Measurements from ENCODE around the gene CXorf49B. TPM values are rescaled to one million over a fixed set of nuclear protein-coding genes. Genes with fewer than 3 reads are reported as not detected.
"Not testable (repeated sequence)": the region's sequence is repeated elsewhere in the genome, so short reads cannot be mapped to it uniquely, and the experiment has no call there.

Gene CXorf49B
- total RNA-seq (not detected), total RNA-seq (0 reads per million in 172 experiments)
- not detected for polyA plus RNA-seq (2013, experiment 1 of 2)
- polyA plus RNA-seq (2013, experiment 2 of 2): not detected

GRCh38 chrX:71763049-71763448, at the start of gene CXorf49B:
CXorf49B (plus strand) TSS chrX:71763349; CDS start chrX:71763424, 75 bp downstream.
- POLR2A ChIA-PET; H3K4me1 Mint-ChIP-seq (ENCODE audit: low read depth); H3K36me3 ChIP-seq (ENCODE audit: insufficient read depth, low read length); H3K36me3 Mint-ChIP-seq (ENCODE audit: low read depth); intact Hi-C loops (cut with DNase I, micrococcal nuclease); H3K27ac ChIP-seq (ENCODE audit: low read depth in 1 of 2, low read length in 2 of 2); DNase-seq; H3K9me3 ChIP-seq (ENCODE audit: control insufficient read depth in 1 of 2, insufficient read depth in 1 of 2, low read length in 2 of 2); H3K4me1 ChIP-seq (ENCODE audit: insufficient read depth, low read length); H3K27me3 Mint-ChIP-seq; H3K4me3 Mint-ChIP-seq; H3K9me3 Mint-ChIP-seq; ATAC-seq (ENCODE audit: poor library complexity); H3K27me3 ChIP-seq (ENCODE audit: control insufficient read depth in 1 of 2, insufficient read depth in 2 of 2, low read length in 2 of 2); H3K27ac Mint-ChIP-seq; H3K4me3 ChIP-seq (ENCODE audit: low read length); CTCF ChIA-PET: not testable (repeated sequence)

- H3K9me3 Mint-ChIP-seq; H3K36me3 Mint-ChIP-seq (ENCODE audit: low read depth); H3K36me3 ChIP-seq (ENCODE audit: insufficient read depth, low read length); CTCF ChIA-PET; H3K4me3 Mint-ChIP-seq; H3K4me1 ChIP-seq (ENCODE audit: insufficient read depth, low read length); H3K27ac ChIP-seq (ENCODE audit: low read depth in 1 of 2, low read length in 2 of 2); ATAC-seq (ENCODE audit: poor library complexity); DNase-seq; H3K27me3 ChIP-seq (ENCODE audit: control insufficient read depth in 1 of 2, insufficient read depth in 2 of 2, low read length in 2 of 2); intact Hi-C loops (cut with DNase I, micrococcal nuclease); H3K9me3 ChIP-seq (ENCODE audit: control insufficient read depth in 1 of 2, insufficient read depth in 1 of 2, low read length in 2 of 2); H3K27ac Mint-ChIP-seq; POLR2A ChIA-PET; H3K4me3 ChIP-seq (ENCODE audit: low read length); H3K27me3 Mint-ChIP-seq; H3K4me1 Mint-ChIP-seq (ENCODE audit: low read depth): not testable (repeated sequence)
Observed at GRCh38 chrX:71714064-71714463, 49.1 kb upstream of the CXorf49B start.

GRCh38 chrX:71715551-71715950, 47.6 kb upstream of the CXorf49B start:
- H3K27me3 Mint-ChIP-seq; H3K9me3 ChIP-seq (ENCODE audit: control insufficient read depth in 1 of 2, insufficient read depth in 1 of 2, low read length in 2 of 2); ATAC-seq (ENCODE audit: poor library complexity); DNase-seq; H3K4me3 ChIP-seq (ENCODE audit: low read length); intact Hi-C loops (cut with DNase I, micrococcal nuclease); H3K4me1 Mint-ChIP-seq (ENCODE audit: low read depth); H3K27ac ChIP-seq (ENCODE audit: low read depth in 1 of 2, low read length in 2 of 2); H3K4me1 ChIP-seq (ENCODE audit: insufficient read depth, low read length); H3K4me3 Mint-ChIP-seq; H3K9me3 Mint-ChIP-seq; H3K27me3 ChIP-seq (ENCODE audit: control insufficient read depth in 1 of 2, insufficient read depth in 2 of 2, low read length in 2 of 2); H3K36me3 Mint-ChIP-seq (ENCODE audit: low read depth); H3K36me3 ChIP-seq (ENCODE audit: insufficient read depth, low read length); H3K27ac Mint-ChIP-seq; POLR2A ChIA-PET; CTCF ChIA-PET: not testable (repeated sequence)

- H3K27ac ChIP-seq (ENCODE audit: low read depth in 1 of 2, low read length in 2 of 2); ATAC-seq (ENCODE audit: poor library complexity); CTCF ChIA-PET; H3K27me3 ChIP-seq (ENCODE audit: control insufficient read depth in 1 of 2, insufficient read depth in 2 of 2, low read length in 2 of 2); H3K9me3 Mint-ChIP-seq; POLR2A ChIA-PET; H3K27ac Mint-ChIP-seq; H3K4me3 Mint-ChIP-seq; H3K4me3 ChIP-seq (ENCODE audit: low read length); H3K9me3 ChIP-seq (ENCODE audit: control insufficient read depth in 1 of 2, insufficient read depth in 1 of 2, low read length in 2 of 2); H3K36me3 ChIP-seq (ENCODE audit: insufficient read depth, low read length); H3K27me3 Mint-ChIP-seq; H3K4me1 ChIP-seq (ENCODE audit: insufficient read depth, low read length); DNase-seq; H3K36me3 Mint-ChIP-seq (ENCODE audit: low read depth); intact Hi-C loops (cut with DNase I, micrococcal nuclease); H3K4me1 Mint-ChIP-seq (ENCODE audit: low read depth): not testable (repeated sequence)
Observed at GRCh38 chrX:71716323-71716722, 46.8 kb upstream of the CXorf49B start.

- POLR2A ChIA-PET; H3K27ac ChIP-seq (ENCODE audit: low read depth in 1 of 2, low read length in 2 of 2); H3K27me3 ChIP-seq (ENCODE audit: control insufficient read depth in 1 of 2, insufficient read depth in 2 of 2, low read length in 2 of 2); H3K27me3 Mint-ChIP-seq; H3K36me3 Mint-ChIP-seq (ENCODE audit: low read depth); H3K27ac Mint-ChIP-seq; H3K4me3 Mint-ChIP-seq; intact Hi-C loops (cut with DNase I, micrococcal nuclease); H3K9me3 ChIP-seq (ENCODE audit: control insufficient read depth in 1 of 2, insufficient read depth in 1 of 2, low read length in 2 of 2); H3K4me3 ChIP-seq (ENCODE audit: low read length); H3K36me3 ChIP-seq (ENCODE audit: insufficient read depth, low read length); CTCF ChIA-PET; DNase-seq; ATAC-seq (ENCODE audit: poor library complexity); H3K9me3 Mint-ChIP-seq; H3K4me1 Mint-ChIP-seq (ENCODE audit: low read depth); H3K4me1 ChIP-seq (ENCODE audit: insufficient read depth, low read length): not testable (repeated sequence)
Observed at GRCh38 chrX:71718185-71718584, 45.0 kb upstream of the CXorf49B start, which contains the start of gene CXorf49. CXorf49 (minus strand) TSS chrX:71718285; CDS start chrX:71718151, 134 bp downstream.

- DNase-seq; intact Hi-C loops (cut with DNase I, micrococcal nuclease); CTCF ChIA-PET: not testable (repeated sequence)
Observed at GRCh38 chrX:71719195-71719594, 44.0 kb upstream of the CXorf49B start.

GRCh38 chrX:71720289-71720886, 42.8 kb upstream of the CXorf49B start:
- H3K9me3 Mint-ChIP-seq; H3K36me3 ChIP-seq (ENCODE audit: insufficient read depth, low read length); ATAC-seq (ENCODE audit: poor library complexity); intact Hi-C loops (cut with DNase I, micrococcal nuclease); H3K27ac ChIP-seq (ENCODE audit: low read depth in 1 of 2, low read length in 2 of 2); H3K4me1 Mint-ChIP-seq (ENCODE audit: low read depth); H3K27ac Mint-ChIP-seq; H3K4me3 ChIP-seq (ENCODE audit: low read length); POLR2A ChIA-PET; H3K27me3 Mint-ChIP-seq; CTCF ChIA-PET; H3K36me3 Mint-ChIP-seq (ENCODE audit: low read depth); H3K9me3 ChIP-seq (ENCODE audit: control insufficient read depth in 1 of 2, insufficient read depth in 1 of 2, low read length in 2 of 2); H3K4me3 Mint-ChIP-seq; DNase-seq; H3K27me3 ChIP-seq (ENCODE audit: control insufficient read depth in 1 of 2, insufficient read depth in 2 of 2, low read length in 2 of 2); H3K4me1 ChIP-seq (ENCODE audit: insufficient read depth, low read length): not testable (repeated sequence)

More at GRCh38 chrX:71719195-71719594, 44.0 kb upstream of the CXorf49B start:
- H3K4me3 Mint-ChIP-seq; H3K27ac Mint-ChIP-seq; H3K4me3 ChIP-seq (ENCODE audit: low read length); H3K27me3 ChIP-seq (ENCODE audit: control insufficient read depth in 1 of 2, insufficient read depth in 2 of 2, low read length in 2 of 2); H3K27ac ChIP-seq (ENCODE audit: low read depth in 1 of 2, low read length in 2 of 2); H3K9me3 ChIP-seq (ENCODE audit: control insufficient read depth in 1 of 2, insufficient read depth in 1 of 2, low read length in 2 of 2); H3K27me3 Mint-ChIP-seq; H3K9me3 Mint-ChIP-seq; H3K4me1 ChIP-seq (ENCODE audit: insufficient read depth, low read length); H3K36me3 Mint-ChIP-seq (ENCODE audit: low read depth); ATAC-seq (ENCODE audit: poor library complexity); POLR2A ChIA-PET; H3K36me3 ChIP-seq (ENCODE audit: insufficient read depth, low read length); H3K4me1 Mint-ChIP-seq (ENCODE audit: low read depth): not testable (repeated sequence)

All from CD4-positive, alpha-beta T cell (primary cell).